Measurements from ENCODE around the gene NAA30. TPM values are rescaled to one million over a fixed set of nuclear protein-coding genes. Genes with fewer than 3 reads are reported as not detected.

The NAA30 gene
- polyA plus RNA-seq, 1 donor = 33.8 TPM

DNA sequence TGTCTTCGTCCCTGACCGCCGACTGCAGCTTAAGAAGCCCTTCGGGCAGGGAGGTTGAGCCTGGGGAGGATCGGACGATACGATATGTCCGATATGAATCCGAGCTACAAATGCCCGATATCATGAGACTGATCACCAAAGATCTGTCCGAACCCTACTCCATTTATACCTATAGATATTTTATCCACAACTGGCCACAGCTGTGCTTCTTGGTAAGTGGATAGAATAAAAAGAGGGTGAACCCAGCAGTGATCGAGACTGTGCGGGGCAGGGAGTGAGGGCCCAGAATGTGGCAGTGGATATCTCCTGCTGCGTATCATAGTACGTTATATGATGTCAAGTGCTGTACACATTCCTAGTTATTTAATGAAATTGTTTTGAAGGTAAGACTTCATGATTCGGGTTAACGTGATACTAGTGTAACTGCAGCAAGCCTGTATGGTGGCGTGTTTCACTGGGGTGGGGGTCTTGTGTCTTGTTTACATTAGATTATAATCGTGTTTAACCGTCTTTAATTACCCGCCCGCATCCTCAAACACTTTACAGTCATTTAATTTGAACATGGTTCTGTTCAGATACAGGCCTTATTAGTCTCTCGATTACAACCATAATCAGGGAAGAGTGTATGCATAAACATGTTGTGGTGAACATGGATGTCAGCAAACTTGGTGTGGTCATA is 1.3 kb downstream of the NAA30 start:
- peak; percentile 7 for DNase-seq

DNA sequence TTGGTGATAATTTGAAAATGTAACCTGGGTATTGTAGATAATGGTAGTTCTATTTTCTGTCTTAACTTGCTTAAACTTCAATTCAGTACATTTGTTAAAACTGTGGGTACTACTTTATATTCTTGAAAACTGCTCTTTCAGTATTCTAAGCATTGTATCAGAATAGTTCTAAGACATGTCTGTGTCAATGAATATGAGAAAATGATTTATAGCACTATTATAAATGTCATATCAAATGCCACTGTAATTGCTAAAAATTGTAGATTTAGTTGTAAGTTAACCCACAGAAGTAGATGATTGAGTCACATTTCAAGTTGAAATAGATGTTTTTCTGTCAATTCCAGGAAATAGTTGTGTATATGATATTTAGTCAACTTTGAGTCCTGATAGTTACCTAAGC is 2.4 kb downstream of the NAA30 start:
- DNase-seq = no peak

DNA sequence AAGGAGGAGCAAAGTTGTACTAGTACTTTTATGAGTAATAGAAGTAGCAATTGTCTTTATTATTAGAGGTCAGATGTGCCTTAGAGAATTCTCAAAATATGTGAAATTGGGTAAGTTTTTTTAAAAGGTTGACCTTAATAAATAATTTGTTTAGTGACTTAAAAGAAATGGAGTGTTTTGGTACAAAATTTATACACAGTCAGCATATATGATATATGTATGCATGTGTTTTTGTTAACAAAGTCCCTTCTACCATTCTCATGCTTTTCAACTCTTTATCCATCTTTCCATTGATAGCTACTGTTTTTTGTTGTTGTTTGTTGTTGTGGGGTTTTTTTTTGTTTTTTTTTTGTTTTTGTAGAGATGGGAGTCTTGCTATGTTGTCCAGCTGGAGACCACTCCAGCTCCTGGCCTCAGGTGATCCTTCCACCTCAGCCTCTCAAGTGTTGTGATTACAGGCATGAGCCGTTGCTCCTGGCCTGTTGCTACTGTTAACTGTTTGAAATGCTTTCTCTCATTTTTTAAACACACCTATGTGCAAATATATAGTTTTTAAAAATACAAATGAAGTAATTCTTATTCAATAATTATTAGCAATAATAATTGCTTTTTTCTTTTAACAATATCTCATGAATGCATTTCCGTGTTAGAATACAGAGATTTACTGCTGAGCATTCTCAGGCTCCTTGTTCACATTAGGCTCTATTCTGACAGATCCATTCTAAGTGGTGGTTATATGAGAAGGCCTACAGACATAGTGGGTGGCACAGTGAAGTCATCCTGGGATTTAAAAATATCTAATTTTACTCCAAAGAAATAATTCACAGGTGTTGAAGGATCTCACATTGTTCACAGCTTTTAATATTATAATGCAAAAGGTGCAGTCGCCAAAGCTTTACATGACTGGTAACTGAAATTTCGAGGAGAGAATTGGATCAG is 10.4 kb downstream of the NAA30 start:
- no peak for DNase-seq

GRCh38 chr14:57401501-57401900 is 11.1 kb downstream of the NAA30 start:
- no peak for DNase-seq

- DNase-seq = no peak
Observed at GRCh38 chr14:57402173-57402852, 11.9 kb downstream of the NAA30 start.

GRCh38 chr14:57403521-57403864 is 13.1 kb downstream of the NAA30 start:
- no peak for DNase-seq

GRCh38 chr14:57405562-57405961 is 15.2 kb downstream of the NAA30 start:
- DNase-seq = no peak

DNA sequence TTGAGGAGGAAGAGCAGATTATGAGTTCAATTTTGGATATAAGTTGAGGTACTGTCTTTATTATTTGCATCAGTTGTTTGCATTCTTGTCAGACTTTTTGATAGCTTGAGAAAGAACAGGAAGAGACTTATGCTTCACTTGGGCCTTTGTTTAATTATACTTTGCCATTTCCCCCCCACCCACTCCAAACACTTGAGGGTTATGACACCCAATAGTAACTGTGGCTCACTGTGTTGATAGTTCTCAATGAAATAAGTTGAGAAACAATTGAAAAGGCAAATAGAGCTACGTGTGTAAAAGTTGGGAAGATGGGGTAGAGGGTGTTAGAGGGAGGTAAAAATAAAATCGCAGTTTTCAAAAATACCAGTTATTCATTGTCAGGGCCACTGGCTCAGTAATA is 17.7 kb downstream of the NAA30 start:
- no peak for DNase-seq

- DNase-seq = no peak
Observed at GRCh38 chr14:57408634-57409033, 18.2 kb downstream of the NAA30 start.

GRCh38 chr14:57412341-57412740 is 22.0 kb downstream of the NAA30 start:
- no peak for DNase-seq

DNA sequence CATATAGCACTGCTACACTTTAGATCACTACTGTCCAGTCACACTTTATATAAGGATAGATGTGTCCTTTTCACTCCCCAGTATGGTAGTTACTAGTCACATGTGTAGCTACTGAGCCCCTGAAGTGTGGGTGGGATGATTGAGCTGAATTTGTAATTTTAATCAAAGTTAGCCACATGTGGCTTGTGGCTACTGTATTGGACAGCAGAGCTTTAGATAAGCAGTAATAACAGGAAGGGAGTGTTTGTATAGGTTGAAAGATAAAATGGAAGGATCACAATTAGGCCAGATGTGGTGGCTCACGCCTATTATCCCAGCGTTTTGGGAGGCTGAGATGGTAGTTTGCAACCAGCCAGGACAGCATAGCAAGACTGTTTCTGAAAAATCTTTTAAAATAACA is 23.5 kb downstream of the NAA30 start:
- no peak for DNase-seq

DNA sequence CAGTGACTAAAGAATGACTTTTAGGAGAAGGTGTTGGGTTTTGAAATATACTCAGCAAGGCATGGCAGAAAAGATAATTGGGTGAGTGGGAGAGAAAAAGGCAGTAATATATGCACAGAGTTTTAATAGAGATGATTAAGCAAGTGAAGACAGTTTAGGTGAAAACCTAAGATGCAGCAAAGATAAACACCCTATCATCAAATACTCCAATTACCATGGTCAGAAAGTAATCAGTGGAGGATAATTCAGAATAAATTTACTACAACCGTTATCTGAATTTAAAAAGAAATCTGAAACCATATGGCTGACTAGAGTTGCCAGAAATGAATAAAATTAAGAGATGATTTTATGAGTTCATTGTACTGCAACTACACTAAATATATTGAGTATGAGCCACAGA is 26.8 kb downstream of the NAA30 start:
- DNase-seq = no peak

GRCh38 chr14:57418999-57419398 is 28.6 kb downstream of the NAA30 start:
- no peak for DNase-seq

DNA sequence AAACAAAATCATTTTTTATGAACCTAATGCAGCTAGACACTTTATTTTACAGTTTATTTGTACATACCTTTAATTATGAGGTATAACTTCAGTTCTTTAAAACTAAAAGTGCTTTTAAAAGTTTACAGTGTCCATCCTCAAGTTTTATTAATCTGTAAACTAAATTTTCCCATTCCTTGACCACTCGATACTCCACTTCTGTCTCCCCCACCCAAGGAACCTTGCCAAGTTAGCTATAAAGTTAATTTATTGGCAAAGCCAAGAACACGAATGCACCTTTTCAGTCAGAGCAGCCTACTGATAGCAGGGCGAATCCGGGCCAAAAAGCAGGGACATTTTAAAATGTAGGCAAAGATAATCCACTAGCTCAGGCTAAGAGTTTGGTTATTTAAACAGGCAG is 29.6 kb downstream of the NAA30 start:
- DNase-seq = no peak

GRCh38 chr14:57420986-57421385 is 30.6 kb downstream of the NAA30 start:
- DNase-seq = no peak

DNA sequence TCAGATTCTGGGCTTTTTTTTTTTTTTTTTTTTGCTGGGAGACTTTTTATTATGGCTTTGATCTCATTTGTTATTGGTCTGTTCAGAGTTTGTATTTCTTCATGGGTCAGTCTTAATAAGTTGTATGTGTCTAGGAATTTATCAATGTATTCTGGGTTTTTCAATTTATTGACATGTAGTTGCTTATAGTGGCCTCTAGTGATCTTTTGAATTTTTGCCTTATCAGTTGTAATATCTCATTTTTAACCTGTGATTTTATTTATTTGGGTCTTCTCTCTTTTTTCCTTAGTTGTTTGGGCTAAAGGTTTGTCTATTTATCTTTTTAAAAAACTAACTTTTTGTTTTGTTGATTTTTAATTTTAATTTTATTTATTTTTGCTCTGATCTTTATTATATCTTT is 45.5 kb downstream of the NAA30 start:
- DNase-seq = no peak

DNA sequence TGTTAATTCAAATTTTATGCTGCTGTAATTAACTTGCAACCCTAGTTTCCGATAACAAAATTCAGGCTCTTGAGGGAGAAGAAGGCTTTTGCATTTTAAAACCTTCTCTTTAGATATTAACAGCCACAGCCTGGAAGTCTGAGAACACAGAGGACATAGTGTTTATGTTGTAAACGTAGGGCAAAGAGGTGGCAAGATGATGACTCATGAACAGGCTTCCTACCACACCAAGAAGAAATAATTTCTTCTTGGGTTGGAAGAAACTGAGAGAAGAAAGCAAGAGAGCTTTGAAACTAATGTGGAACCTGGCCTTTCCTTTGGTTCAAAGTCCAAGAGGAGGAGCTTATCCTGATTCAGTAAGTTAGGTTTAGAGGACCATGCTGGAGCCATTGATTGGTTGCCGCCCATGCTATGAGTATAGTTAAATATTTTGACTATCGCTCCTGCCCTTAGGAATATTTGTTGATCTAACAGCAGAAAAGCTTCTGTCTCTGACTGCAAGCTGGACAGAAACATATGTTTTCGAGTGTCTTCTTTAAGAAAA is 71.5 kb downstream of the NAA30 start:
- no peak for DNase-seq

DNA sequence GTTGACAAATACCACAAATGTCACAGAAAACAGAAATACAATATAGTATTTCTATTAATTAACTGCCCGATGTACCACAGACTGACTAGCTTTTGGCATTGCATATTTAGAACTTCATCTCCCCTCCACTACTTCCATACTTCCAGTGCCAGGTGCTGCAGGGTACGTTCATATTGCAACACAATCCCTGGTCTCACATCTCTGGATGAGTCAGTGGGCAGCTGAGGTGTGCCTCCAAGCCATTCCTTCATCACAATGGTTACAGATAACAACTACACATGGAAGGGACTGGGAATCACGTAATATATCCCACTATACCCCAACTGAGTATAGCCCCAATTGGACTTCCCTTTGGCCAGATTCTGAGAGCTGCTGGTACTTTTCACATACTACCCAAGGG is 72.2 kb downstream of the NAA30 start:
- no peak for DNase-seq

DNA sequence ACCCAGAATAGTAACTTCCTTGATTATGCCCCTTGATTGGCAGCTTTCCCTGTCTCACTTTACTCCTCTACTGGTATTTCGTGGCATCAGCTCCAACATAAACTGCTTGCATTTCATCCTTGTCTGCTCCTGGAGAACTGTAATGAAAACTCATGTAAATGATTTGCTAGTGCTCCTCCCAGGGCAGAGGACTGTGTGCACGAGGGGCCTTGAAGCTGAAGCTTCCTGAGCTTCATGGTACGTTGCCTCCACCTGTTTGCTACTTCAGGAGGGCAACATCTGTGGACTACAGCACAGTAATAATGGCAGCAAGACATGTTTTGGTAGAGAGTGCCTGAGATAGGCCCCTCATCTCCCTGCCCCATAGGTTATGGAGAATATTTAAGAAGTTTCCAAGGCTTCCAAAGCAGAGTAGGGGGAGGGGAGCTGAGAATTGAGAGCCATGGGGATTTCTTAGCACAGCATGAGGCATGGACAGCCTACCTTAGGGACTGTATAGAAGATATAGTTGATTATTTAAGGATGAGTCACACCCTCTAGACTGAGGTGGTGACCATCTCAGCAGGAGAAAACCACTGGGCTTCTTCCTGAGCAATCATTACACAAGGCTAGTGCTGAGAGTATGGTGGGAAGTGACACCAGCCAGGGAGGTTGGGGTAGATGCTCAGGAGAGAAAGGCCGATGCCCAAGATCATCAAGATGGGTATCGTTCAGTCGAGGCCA is 73.8 kb downstream of the NAA30 start:
- peak; percentile 30 for DNase-seq

Measured in left kidney (tissue), 2 donors.